Fibroblast of villous mesenchyme (primary cell): Measurements from ENCODE around the gene YTHDF2. TPM values are rescaled to one million over a fixed set of nuclear protein-coding genes. Genes with fewer than 3 reads are reported as not detected.
A peak's percentile ranks its signal among the peaks of the same experiment; 100 is the strongest.
"Not testable (repeated sequence)": the region's sequence is repeated elsewhere in the genome, so short reads cannot be mapped to it uniquely, and the experiment has no call there.

ENCODE experiments used
- DNase-seq: peaks from one replicate; pipeline ENCODE4 v3.0.0-alpha.2; 2010; ENCODE audit warnings: low read depth
- H3K4me3 ChIP-seq: 2 replicates; pipeline ENCODE4 v1.5.1; 2011; ENCODE audit warnings: low read depth, mild to moderate bottlenecking, low read length
- CTCF ChIP-seq: IDR thresholded peaks from 2 replicates; pipeline ENCODE4 v1.5.1; 2012; ENCODE audit warnings: low read depth, mild to moderate bottlenecking, low read length; ENCODE audit not compliant: insufficient read depth
- total RNA-seq: library from RNA; depleted of rRNA; stranded (reverse); fragments of >200 nt; gene quantifications from 2 replicates; pipeline ENCODE4 v1.2.3, GENCODE V29; 2012

The YTHDF2 gene
- total RNA-seq, 1 donor = 82.9 TPM

- DNase-seq = peak; percentile 13
- TF ChIP-seq CTCF = no peak
- no peak overlapping the region for H3K4me3 ChIP-seq
These were observed 13.6 kb downstream of the YTHDF2 start for GRCh38 chr1:28750330-28750729.

GRCh38 chr1:28750771-28751294, 14.1 kb downstream of the YTHDF2 start:
- not testable (repeated sequence) for DNase-seq, H3K4me3 ChIP-seq

- no peak overlapping the region for H3K4me3 ChIP-seq
- TF ChIP-seq CTCF = no peak
- DNase-seq = peak; percentile 79
These were observed 14.7 kb downstream of the YTHDF2 start for GRCh38 chr1:28751315-28752060.

GRCh38 chr1:28755701-28756100, 19.0 kb downstream of the YTHDF2 start:
- no peak for TF ChIP-seq CTCF
- peak; percentile 39 for DNase-seq
- no peak overlapping the region for H3K4me3 ChIP-seq

GRCh38 chr1:28756846-28757245, 20.1 kb downstream of the YTHDF2 start:
- peak; percentile 31 for TF ChIP-seq CTCF
- DNase-seq = no peak
- H3K4me3 ChIP-seq = no peak overlapping the region

- DNase-seq = no peak
- H3K4me3 ChIP-seq = no peak overlapping the region
- no peak for TF ChIP-seq CTCF
These were observed 21.7 kb downstream of the YTHDF2 start for GRCh38 chr1:28758420-28758819.

- H3K4me3 ChIP-seq = no peak overlapping the region
- TF ChIP-seq CTCF = no peak
- DNase-seq = no peak
These were observed 22.5 kb downstream of the YTHDF2 start for GRCh38 chr1:28759257-28759656.
